Mesendoderm (in vitro differentiated cells): ENCODE measurements around the gene LRRFIP1.

Experiments used
- DNase-seq: peaks from one replicate; pipeline ENCODE4 v3.0.0; 2013
- H2AK5ac ChIP-seq: 2 replicates; pipeline ENCODE4 v1.6.1; 2013; ENCODE audit warnings: low read length, inconsistent platforms
- H2BK120ac ChIP-seq: 2 replicates; pipeline ENCODE4 v1.6.1; 2013; ENCODE audit warnings: low read depth, mild to moderate bottlenecking, low read length, moderate library complexity, mixed read lengths
- H2BK15ac ChIP-seq: replicated peaks from 2 replicates; pipeline ENCODE4 v1.6.1; 2013; ENCODE audit warnings: low read depth, mild to moderate bottlenecking, moderate library complexity
- H2BK5ac ChIP-seq: 2 replicates; pipeline ENCODE4 v1.6.1; 2013; ENCODE audit warnings: low read length, inconsistent platforms
- H3K18ac ChIP-seq: 2 replicates; pipeline ENCODE4 v1.6.1; 2013; ENCODE audit warnings: mild to moderate bottlenecking, low read length, mixed read lengths
- H3K23ac ChIP-seq: one replicate; pipeline ENCODE4 v1.6.1; 2013; ENCODE audit warnings: low read length
- H3K27ac ChIP-seq: 2 replicates; pipeline ENCODE4 v1.5.1; 2013; ENCODE audit warnings: low read depth, mild to moderate bottlenecking, inconsistent platforms, low read length, moderate library complexity
- H3K27me3 ChIP-seq: 2 replicates; pipeline ENCODE4 v1.6.1; 2013; ENCODE audit warnings: low read length, control low read depth, mild to moderate bottlenecking, inconsistent platforms; ENCODE audit not compliant: insufficient read depth, poor library complexity
- H3K36me3 ChIP-seq: 2 replicates; pipeline ENCODE4 v1.6.1; 2013; ENCODE audit warnings: low read length, inconsistent platforms; ENCODE audit not compliant: control insufficient read depth, insufficient read depth
- H3K4ac ChIP-seq: one replicate; pipeline ENCODE4 v1.6.1; 2013; ENCODE audit warnings: low read depth, mild to moderate bottlenecking, low read length, moderate library complexity
- H3K4me1 ChIP-seq: 2 replicates; pipeline ENCODE4 v1.6.1; 2013; ENCODE audit warnings: low read depth, low read length, inconsistent platforms; ENCODE audit not compliant: control insufficient read depth
- H3K4me2 ChIP-seq: 2 replicates; pipeline ENCODE4 v1.6.1; 2013; ENCODE audit warnings: low read length
- H3K4me3 ChIP-seq: 2 replicates; pipeline ENCODE4 v1.5.1; 2013; ENCODE audit warnings: mild to moderate bottlenecking, low read length
- H3K56ac ChIP-seq: one replicate; pipeline ENCODE4 v1.6.1; 2013; ENCODE audit warnings: low read length
- H3K79me1 ChIP-seq: 2 replicates; pipeline ENCODE4 v1.6.1; 2013; ENCODE audit warnings: low read length, inconsistent platforms
- H3K79me2 ChIP-seq: 2 replicates; pipeline ENCODE4 v1.6.1; 2013; ENCODE audit warnings: mild to moderate bottlenecking, low read length; ENCODE audit not compliant: control insufficient read depth, insufficient read depth
- H3K9ac ChIP-seq: 2 replicates; pipeline ENCODE4 v1.6.1; 2013; ENCODE audit warnings: low read length, inconsistent platforms
- H4K5ac ChIP-seq: one replicate; pipeline ENCODE4 v1.6.1; 2013; ENCODE audit warnings: low read length
- H4K8ac ChIP-seq: one replicate; pipeline ENCODE4 v1.6.1; 2013; ENCODE audit warnings: low read depth, mild to moderate bottlenecking, control low read depth, low read length, moderate library complexity
- WGBS: extraction: QIAGEN DNeasy Blood & Tissue Kit; methylation state at CpG from one replicate; pipeline ENCODE4 v1.1.7; 2013; ENCODE audit warnings: low lambda C conversion rate, missing lambda C conversion rate; ENCODE audit not compliant: insufficient coverage; ENCODE audit errors: extremely low coverage; 5-methylcytosine and 5-hydroxymethylcytosine counted together

The LRRFIP1 gene

GRCh38 chr2:237583385-237584295 lies 43.7 kb upstream of the LRRFIP1 start:
- H3K27me3 ChIP-seq, result no peaks in the 10 kb centered on the region
- H3K79me1 ChIP-seq, result peaks cover 1% of the 10 kb centered on the region
- no peak overlapping the region for H3K4me3 ChIP-seq
- H2BK120ac ChIP-seq, result no peak overlapping the region
- no peak overlapping the region for H2BK5ac ChIP-seq
- peak overlapping the region; percentile 22 for H2AK5ac ChIP-seq
- no peak overlapping the region for H4K5ac ChIP-seq
- no peak overlapping the region for H2BK15ac ChIP-seq
- H3K9ac ChIP-seq, result no peak overlapping the region
- no peak overlapping the region for H3K4ac ChIP-seq
- peaks cover 40% of the 10 kb centered on the region for H3K79me2 ChIP-seq
- no peak overlapping the region for H3K23ac ChIP-seq
- no peak for DNase-seq
- peaks cover 17% of the 10 kb centered on the region for H3K4me1 ChIP-seq
- H3K27ac ChIP-seq, result no peak overlapping the region
- no peak overlapping the region for H3K18ac ChIP-seq
- H3K36me3 ChIP-seq, result no peaks in the 10 kb centered on the region
- no peak overlapping the region for H4K8ac ChIP-seq
- H3K4me2 ChIP-seq, result no peak overlapping the region
- H3K56ac ChIP-seq, result no peak overlapping the region
- WGBS, result no CpG with 5 or more reads among the region's 19 CpGs

DNA sequence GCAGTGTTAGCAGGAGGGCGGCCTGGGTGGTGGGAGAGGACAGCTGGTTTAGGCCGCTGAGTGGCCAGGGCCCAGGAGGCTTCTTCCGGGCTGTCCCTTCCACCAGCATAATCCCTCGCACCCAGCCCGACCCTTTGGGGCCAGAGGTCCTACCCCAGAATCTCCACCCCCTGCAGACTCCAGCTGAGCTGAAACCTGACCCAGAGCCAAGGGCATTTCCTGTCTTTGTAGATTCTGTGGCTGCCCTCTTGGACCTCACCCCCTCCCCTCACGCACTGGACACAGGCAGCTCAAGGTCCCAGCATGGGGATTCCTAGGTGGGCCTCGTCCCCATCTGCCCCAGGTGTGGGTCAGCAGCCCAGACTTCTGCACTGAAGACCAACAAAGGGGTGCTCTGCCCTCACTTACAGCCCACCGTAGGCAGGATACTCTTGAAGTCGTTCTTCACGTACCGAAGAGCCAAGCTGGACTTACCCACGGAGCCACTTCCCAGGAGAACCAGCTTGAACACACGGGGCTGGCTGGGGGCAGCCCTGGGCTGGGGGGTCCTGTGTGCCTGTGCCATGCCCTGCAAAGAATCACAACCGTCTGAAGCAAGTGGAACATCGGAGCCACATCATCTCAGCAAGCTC lies 41.7 kb upstream of the LRRFIP1 start:
- Histone ChIP-seq H3K4me1 (peaks cover 17% of the 10 kb centered on the region), H3K4ac (peak overlapping the region; percentile 46), H4K5ac (no peak overlapping the region), H3K36me3 (no peaks in the 10 kb centered on the region), H3K79me2 (peaks cover 53% of the 10 kb centered on the region), H3K23ac (peak overlapping the region; percentile 82), H2BK15ac (no peak overlapping the region), H2AK5ac (peak overlapping the region; percentile 64), H3K18ac (peak overlapping the region; percentile 12), H3K79me1 (peaks cover 1% of the 10 kb centered on the region), H3K27ac (no peak overlapping the region), H3K27me3 (no peaks in the 10 kb centered on the region), H3K4me3 (no peak overlapping the region), H3K4me2 (no peak overlapping the region), H3K9ac (peak overlapping the region; percentile 3), H2BK5ac (peak overlapping the region; percentile 87), H3K56ac (peak overlapping the region; percentile 45), H4K8ac (no peak overlapping the region), H2BK120ac (peak overlapping the region; percentile 6)
- no CpG with 5 or more reads among the region's 15 CpGs for WGBS
- DNase-seq, result no peak

- no peak overlapping the region for H3K18ac ChIP-seq
- no peak for DNase-seq
- WGBS, result no CpG with 5 or more reads among the region's 9 CpGs
- H2BK15ac ChIP-seq, result no peak overlapping the region
- H3K79me2 ChIP-seq, result peaks cover 51% of the 10 kb centered on the region
- H4K5ac ChIP-seq, result no peak overlapping the region
- H2AK5ac ChIP-seq, result no peak overlapping the region
- H4K8ac ChIP-seq, result no peak overlapping the region
- H3K36me3 ChIP-seq, result no peaks in the 10 kb centered on the region
- peaks cover 22% of the 10 kb centered on the region for H3K4me1 ChIP-seq
- H3K23ac ChIP-seq, result no peak overlapping the region
- H3K79me1 ChIP-seq, result peaks cover 5% of the 10 kb centered on the region
- no peak overlapping the region for H2BK5ac ChIP-seq
- H3K27ac ChIP-seq, result peak overlapping the region; percentile 1
- H2BK120ac ChIP-seq, result no peak overlapping the region
- H3K4me2 ChIP-seq, result peak overlapping the region; percentile 8
- peak overlapping the region; percentile 58 for H3K9ac ChIP-seq
- H3K4ac ChIP-seq, result no peak overlapping the region
- no peaks in the 10 kb centered on the region for H3K27me3 ChIP-seq
- peak overlapping the region; percentile 79 for H3K56ac ChIP-seq
- H3K4me3 ChIP-seq, result peak overlapping the region; percentile 34
These were observed 39.2 kb upstream of the LRRFIP1 start for GRCh38 chr2:237588044-237588696.

DNA sequence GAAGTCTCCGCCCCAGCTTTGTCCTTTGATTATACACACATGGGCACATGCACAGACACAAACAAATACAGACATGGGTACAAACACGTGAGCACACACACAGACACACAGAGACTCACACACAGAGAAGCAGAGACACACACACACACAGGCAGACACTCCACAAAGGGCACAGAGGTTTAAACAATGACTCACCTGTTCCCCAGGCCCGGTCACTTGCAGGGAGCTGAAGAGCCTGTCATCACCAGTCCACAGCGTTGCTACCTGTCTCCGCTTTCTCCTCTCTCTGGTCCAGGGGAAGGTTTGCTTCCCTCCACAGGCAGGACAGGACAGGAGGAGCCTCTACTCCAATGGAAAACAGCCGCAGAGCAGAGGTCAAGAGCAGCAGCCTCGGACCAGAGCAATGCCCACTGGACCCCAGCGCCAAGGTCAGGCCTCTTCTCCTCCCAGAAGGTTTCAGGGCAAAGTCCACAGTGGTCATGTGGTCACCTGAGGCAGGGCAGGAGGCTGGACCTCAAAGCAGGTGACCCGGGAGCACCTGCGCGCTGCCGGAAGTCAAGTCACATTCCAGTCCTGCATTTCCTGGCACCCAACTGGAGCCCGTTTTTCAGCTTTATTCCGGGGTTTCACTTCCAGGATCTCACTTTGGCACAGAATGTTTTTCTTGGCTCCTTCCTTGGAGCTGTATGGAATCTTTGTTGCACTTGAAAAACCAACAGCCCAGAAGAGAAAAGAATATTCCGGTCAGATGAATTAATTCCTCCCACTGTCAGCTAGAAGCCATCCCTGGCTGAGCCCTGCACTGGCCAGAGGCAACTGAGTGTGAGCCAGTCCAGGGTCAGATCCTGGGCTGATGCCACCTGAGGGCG lies 36.9 kb upstream of the LRRFIP1 start, which contains the start of gene RAB17:
RAB17 (minus strand) TSS at position 463 of the 869 bp plus-strand sequence. CDS start 4,580 bp downstream, outside the sequence.
- Histone ChIP-seq H2BK5ac (peak within 1 kb of the TSS; percentile 82), H3K23ac (peak within 1 kb of the TSS; percentile 34), H3K4me2 (peak within 1 kb of the TSS; percentile 18), H4K5ac (peak within 1 kb of the TSS; percentile 41), H3K18ac (peak within 1 kb of the TSS; percentile 82), H2AK5ac (peak within 1 kb of the TSS; percentile 66), H2BK15ac (peak within 1 kb of the TSS; percentile 14), H3K79me2 (peaks cover 42% of the 10 kb centered on the region), H3K4ac (peak within 1 kb of the TSS; percentile 88), H3K9ac (peak within 1 kb of the TSS; percentile 69), H3K27me3 (no peaks in the 10 kb centered on the region), H2BK120ac (peak within 1 kb of the TSS; percentile 22), H3K4me3 (peak within 1 kb of the TSS; percentile 42), H3K79me1 (peaks cover 5% of the 10 kb centered on the region), H3K4me1 (peaks cover 39% of the 10 kb centered on the region), H3K56ac (peak within 1 kb of the TSS; percentile 80), H3K27ac (peak within 1 kb of the TSS; percentile 74), H4K8ac (no peak within 1 kb of the TSS), H3K36me3 (no peaks in the 10 kb centered on the region)
- no CpG with 5 or more reads among the region's 16 CpGs for WGBS
- DNase-seq, result peak; percentile 84
